Liver (tissue), 9 donors: ENCODE results near the gene ANKFN1. TPM values are rescaled to one million over a fixed set of nuclear protein-coding genes. Genes with fewer than 3 reads are reported as not detected.

Experiments used
- DNase-seq: peaks from one replicate; pipeline ENCODE4 v3.0.0-alpha.2; 2017; ENCODE audit warnings: low spot score
- H3K27ac ChIP-seq, 2 donors: one replicate each; pipeline ENCODE4 v1.7.0; 2013; ENCODE audit warnings: inconsistent platforms in 2 of 2, low read length in 2 of 2, control low read depth in 1 of 2, low read depth in 1 of 2, mild to moderate bottlenecking in 1 of 2
- H3K27me3 ChIP-seq, 4 donors: one replicate each; pipeline versions ENCODE4 v1.6.1 to v1.7.0; 2013; ENCODE audit warnings: low read length in 3 of 4, inconsistent platforms in 1 of 4, mild to moderate bottlenecking in 1 of 4, moderate library complexity in 1 of 4; ENCODE audit not compliant: control insufficient read depth in 4 of 4, insufficient read depth in 4 of 4
- H3K36me3 ChIP-seq, 4 donors: one replicate each; pipeline versions ENCODE4 v1.6.1 to v1.7.0; 2013; ENCODE audit warnings: low read length in 3 of 4, mild to moderate bottlenecking in 3 of 4, low read depth in 1 of 4, moderate library complexity in 1 of 4; ENCODE audit not compliant: control insufficient read depth in 4 of 4, insufficient read depth in 3 of 4
- H3K4me1 ChIP-seq, 4 donors: one replicate each; pipeline versions ENCODE4 v1.6.1 to v1.7.0; 2013; ENCODE audit warnings: low read length in 3 of 4, mild to moderate bottlenecking in 3 of 4, moderate library complexity in 1 of 4; ENCODE audit not compliant: control insufficient read depth in 4 of 4, insufficient read depth in 4 of 4
- H3K4me3 ChIP-seq, 3 donors: one replicate each; pipeline versions ENCODE4 v1.6.1 to v1.7.0; 2013; ENCODE audit warnings: low read length in 3 of 3, control low read depth in 1 of 3, low read depth in 1 of 3, mild to moderate bottlenecking in 1 of 3
- H3K9ac ChIP-seq, 2 donors: one replicate each; pipeline ENCODE4 v1.7.0; 2013; ENCODE audit warnings: low read length in 2 of 2, mild to moderate bottlenecking in 2 of 2, moderate library complexity in 2 of 2, control low read depth in 1 of 2, low read depth in 1 of 2
- H3K9me3 ChIP-seq, 4 donors: one replicate each; pipeline versions ENCODE4 v1.6.1 to v1.7.0; 2013; ENCODE audit warnings: low read length in 3 of 4; ENCODE audit not compliant: control insufficient read depth in 4 of 4
- ATF3 ChIP-seq: IDR thresholded peaks from 2 replicates; pipeline ENCODE4 v1.6.1; 2016; ENCODE audit warnings: antibody characterized with exemption
- CTCF ChIP-seq: fragments of 150-350 bp; IDR thresholded peaks from 2 replicates; pipeline ENCODE4 v1.5.1; 2017; ENCODE audit warnings: improper control_type of control experiment, low read depth, low read length; ENCODE audit not compliant: missing input control
- EGR1 ChIP-seq, 2 donors: IDR thresholded peaks; 2 replicates each; pipeline ENCODE4 v1.6.1; 2016 to 2018; ENCODE audit warnings: antibody characterized with exemption in 2 of 2, low read depth in 2 of 2
- FOXA1 ChIP-seq: IDR thresholded peaks from 2 replicates; pipeline ENCODE4 v1.6.1; 2016; ENCODE audit warnings: antibody characterized with exemption
- FOXA2 ChIP-seq: IDR thresholded peaks from 2 replicates; pipeline ENCODE4 v1.6.1; 2016; ENCODE audit warnings: antibody characterized with exemption
- GABPA ChIP-seq, 2 donors: IDR thresholded peaks in 1 of 2; conservative IDR thresholded peaks in 1 of 2; 2 replicates each; pipeline ENCODE4 v1.6.1; 2016; ENCODE audit warnings: antibody characterized with exemption in 2 of 2, mild to moderate bottlenecking in 1 of 2, moderate library complexity in 1 of 2
- HNF4A ChIP-seq, 2 donors: conservative IDR thresholded peaks; 2 replicates each; pipeline ENCODE4 v1.6.1; 2016; ENCODE audit warnings: antibody characterized with exemption in 2 of 2, mild to moderate bottlenecking in 2 of 2
- JUND ChIP-seq, 2 donors: IDR thresholded peaks; 2 replicates each; pipeline ENCODE4 v1.6.1; 2016; ENCODE audit warnings: antibody characterized with exemption in 2 of 2
- MAX ChIP-seq: IDR thresholded peaks from 2 replicates; pipeline ENCODE4 v1.6.1; 2016; ENCODE audit warnings: antibody characterized with exemption
- NR2F2 ChIP-seq: IDR thresholded peaks from 2 replicates; pipeline ENCODE4 v1.6.1; 2016; ENCODE audit warnings: antibody characterized with exemption
- REST ChIP-seq: IDR thresholded peaks from 2 replicates; pipeline ENCODE4 v1.6.1; 2016; ENCODE audit warnings: antibody characterized with exemption, mild to moderate bottlenecking
- SP1 ChIP-seq: IDR thresholded peaks from 2 replicates; pipeline ENCODE4 v1.6.1; 2018; ENCODE audit warnings: antibody characterized with exemption, mild to moderate bottlenecking
- TAF1 ChIP-seq: conservative IDR thresholded peaks from 2 replicates; pipeline ENCODE4 v1.6.1; 2016; ENCODE audit warnings: antibody characterized with exemption, mild to moderate bottlenecking
- YY1 ChIP-seq: IDR thresholded peaks from 2 replicates; pipeline ENCODE4 v1.6.1; 2016; ENCODE audit warnings: antibody characterized with exemption, mild to moderate bottlenecking
- ZBTB33 ChIP-seq: IDR thresholded peaks from 2 replicates; pipeline ENCODE4 v1.6.1; 2016; ENCODE audit warnings: antibody characterized with exemption
- WGBS: extraction: QIAGEN DNeasy Blood & Tissue Kit; methylation state at CpG from one replicate; pipeline ENCODE4 v1.1.7; 2013; 5-methylcytosine and 5-hydroxymethylcytosine counted together
- polyA plus RNA-seq, 2 donors: library from polyadenylated mRNA; stranded (reverse) in 1 of 2; unstranded in 1 of 2; fragments of 200-250 nt in 1 of 2; fragments of >200 nt in 1 of 2; fragmentation: Nextera tagmentation in 1 of 2; extraction: Ambion mirVana in 1 of 2; gene quantifications; one replicate each; pipeline versions ENCODE4 v1.2.1 to v1.2.3, GENCODE V29; 2013 to 2015
- total RNA-seq, 2 donors: library from RNA; depleted of rRNA; stranded (reverse); fragments of >200 nt; gene quantifications; one replicate each; pipeline ENCODE4 v1.2.3, GENCODE V29; 2014
- donor health status: healthy.
- donor health status: healthy.
- donor health status: healthy.
- donor health status: healthy.
- donor health status: healthy.

The ANKFN1 gene
- total and polyA plus RNA-seq, 4 donors = not detected

- TF ChIP-seq CTCF (no peak), ATF3 (no peak), MAX (no peak), EGR1 (IDR thresholded peaks at IDR 0.05; ENCODE audit: low read depth in 2 of 2) (no peak), HNF4A (conservative IDR thresholded peaks at IDR 0.05) (no peak)
Measured at GRCh38 chr17:56300144-56300543, 146.9 kb downstream of the ANKFN1 start (continued).

- H3K9ac ChIP-seq = no peak overlapping the region
- DNase-seq = no peak
- H3K4me1 ChIP-seq = no peaks in the 10 kb centered on the region
- H3K27me3 ChIP-seq = no peaks in the 10 kb centered on the region
- H3K9me3 ChIP-seq = no peaks in the 10 kb centered on the region
- no peaks in the 10 kb centered on the region for H3K36me3 ChIP-seq
- no peak overlapping the region for H3K4me3 ChIP-seq
- no peak for TF ChIP-seq REST
- no peak for TF ChIP-seq ATF3
- TF ChIP-seq GABPA (IDR thresholded peaks at IDR 0.05 in 1 of 2, conservative IDR thresholded peaks at IDR 0.05 in 1 of 2) = no peak
- TF ChIP-seq EGR1 (IDR thresholded peaks at IDR 0.05; ENCODE audit: low read depth in 2 of 2) = no peak
- no peak for TF ChIP-seq TAF1
- TF ChIP-seq HNF4A (conservative IDR thresholded peaks at IDR 0.05) = no peak
- no peak for TF ChIP-seq YY1
- TF ChIP-seq FOXA2 = no peak
- TF ChIP-seq FOXA1 = no peak
- no peak for TF ChIP-seq JUND (IDR thresholded peaks at IDR 0.05)
- no peak for TF ChIP-seq ZBTB33
- TF ChIP-seq CTCF = no peak
- no peak for TF ChIP-seq SP1
- no peak for TF ChIP-seq NR2F2
- WGBS = 78% methylated on average over 1 of the region's 1 CpG
- H3K27ac ChIP-seq = no peak overlapping the region
Measured at GRCh38 chr17:56305007-56305406, 151.7 kb downstream of the ANKFN1 start.
